ENCODE measurements around the gene CDC42EP3.
A peak's percentile ranks its signal among the peaks of the same experiment; 100 is the strongest.

Gene CDC42EP3

GRCh38 chr2:37614061-37614738, 57.2 kb downstream of the CDC42EP3 start:
- peak; percentile 93 for DNase-seq

- DNase-seq = peak; percentile 37
Observed at GRCh38 chr2:37612382-37612781, 59.1 kb downstream of the CDC42EP3 start.

GRCh38 chr2:37610638-37611289, 60.7 kb downstream of the CDC42EP3 start:
- DNase-seq = peak; percentile 82

GRCh38 chr2:37609782-37610181, 61.7 kb downstream of the CDC42EP3 start:
- DNase-seq = no peak

- DNase-seq = no peak
Observed at GRCh38 chr2:37604716-37605115, 66.7 kb downstream of the CDC42EP3 start.

GRCh38 chr2:37602702-37603101, 68.7 kb downstream of the CDC42EP3 start:
- no peak for DNase-seq

- no peak for DNase-seq
Observed at GRCh38 chr2:37602040-37602439, 69.4 kb downstream of the CDC42EP3 start.

- DNase-seq = no peak
Observed at GRCh38 chr2:37601569-37601968, 69.9 kb downstream of the CDC42EP3 start.

GRCh38 chr2:37600735-37601134, 70.7 kb downstream of the CDC42EP3 start:
- DNase-seq = no peak

GRCh38 chr2:37599688-37600525, 71.5 kb downstream of the CDC42EP3 start:
- DNase-seq = no peak

- no peak for DNase-seq
Observed at GRCh38 chr2:37593694-37594093, 77.7 kb downstream of the CDC42EP3 start.

- no peak for DNase-seq
Observed at GRCh38 chr2:37593024-37593423, 78.4 kb downstream of the CDC42EP3 start.

Data from fibroblast of skin of right biceps (primary cell).